ENCODE measurements around the gene CPM. TPM values are rescaled to one million over a fixed set of nuclear protein-coding genes. Genes with fewer than 3 reads are reported as not detected.
"Not testable (repeated sequence)": the region's sequence is repeated elsewhere in the genome, so short reads cannot be mapped to it uniquely, and the experiment has no call there.

CPM gene
- total and polyA plus RNA-seq, 10 donors: 3.5 to 189 (median 52.5) TPM

DNA sequence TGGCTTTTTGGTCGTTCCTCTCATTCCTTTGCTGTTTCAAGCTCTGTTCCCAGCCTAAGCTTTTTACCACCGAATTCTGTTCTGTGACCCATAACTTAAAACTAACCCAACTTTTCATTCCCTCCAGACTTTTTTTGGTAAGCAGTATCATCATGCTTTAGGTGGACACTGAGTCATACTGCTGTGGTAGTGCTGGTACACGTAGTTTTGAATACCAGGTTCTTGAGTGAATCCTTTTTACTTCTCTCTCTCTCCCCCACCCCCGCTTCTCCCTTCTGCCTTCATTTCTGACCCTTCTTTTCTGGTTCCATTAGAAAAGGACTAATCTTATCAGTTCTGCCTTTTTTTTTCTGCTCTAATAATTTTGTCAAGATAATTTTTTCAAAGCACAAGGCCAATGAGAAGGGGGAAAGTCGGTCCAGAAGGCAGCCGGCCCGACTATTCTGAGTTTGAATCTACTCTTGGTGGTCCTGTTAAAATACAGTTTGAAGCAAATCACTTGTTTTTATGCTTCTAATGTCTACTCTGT is 127.3 kb downstream of the CPM start:
- Histone ChIP-seq H3K4me3 (no peak overlapping the region), H3K9me3 (no peaks in the 10 kb centered on the region), H3K27me3 (replicated peaks in 1 of 7) (no peaks in the 10 kb centered on the region), H3K36me3 (peaks cover 0 to 15% (median 9%) of the 10 kb centered on the region in 6 donors), H3K27ac (peak overlapping the region in 1 of 8 donors; percentile 100), H3K4me1 (peaks cover 0 to 31% (median 27%) of the 10 kb centered on the region in 6 donors)
- no peak for DNase-seq
- 92 to 97% (median 95%) methylated on average over 7 of the region's 7 CpGs for WGBS, 5 donors
- TF ChIP-seq POLR2A (IDR thresholded peaks at IDR 0.05): no peak
- no peak for TF ChIP-seq POLR2AphosphoS5 (IDR thresholded peaks at IDR 0.05)
- TF ChIP-seq, protein P1, sequence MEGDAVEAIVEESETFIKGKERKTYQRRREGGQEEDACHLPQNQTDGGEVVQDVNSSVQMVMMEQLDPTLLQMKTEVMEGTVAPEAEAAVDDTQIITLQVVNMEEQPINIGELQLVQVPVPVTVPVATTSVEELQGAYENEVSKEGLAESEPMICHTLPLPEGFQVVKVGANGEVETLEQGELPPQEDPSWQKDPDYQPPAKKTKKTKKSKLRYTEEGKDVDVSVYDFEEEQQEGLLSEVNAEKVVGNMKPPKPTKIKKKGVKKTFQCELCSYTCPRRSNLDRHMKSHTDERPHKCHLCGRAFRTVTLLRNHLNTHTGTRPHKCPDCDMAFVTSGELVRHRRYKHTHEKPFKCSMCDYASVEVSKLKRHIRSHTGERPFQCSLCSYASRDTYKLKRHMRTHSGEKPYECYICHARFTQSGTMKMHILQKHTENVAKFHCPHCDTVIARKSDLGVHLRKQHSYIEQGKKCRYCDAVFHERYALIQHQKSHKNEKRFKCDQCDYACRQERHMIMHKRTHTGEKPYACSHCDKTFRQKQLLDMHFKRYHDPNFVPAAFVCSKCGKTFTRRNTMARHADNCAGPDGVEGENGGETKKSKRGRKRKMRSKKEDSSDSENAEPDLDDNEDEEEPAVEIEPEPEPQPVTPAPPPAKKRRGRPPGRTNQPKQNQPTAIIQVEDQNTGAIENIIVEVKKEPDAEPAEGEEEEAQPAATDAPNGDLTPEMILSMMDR (IDR thresholded peaks at IDR 0.05 in 8 of 11, conservative IDR thresholded peaks at IDR 0.05 in 3 of 11): no peak
- intact Hi-C loops (cut with DNase I; ENCODE audit: low total_unique reads): loop anchor here (10.0 kb wide), 1 partner anchor 61 kb away; the partner anchor contains the start of gene SLC35E3

- Histone ChIP-seq H3K9me3 (no peaks in the 10 kb centered on the region), H3K4me3 (no peak overlapping the region), H3K27ac (peak overlapping the region in 2 of 8 donors; percentile 2 to 17), H3K36me3 (peaks cover 0 to 8% (median 4%) of the 10 kb centered on the region in 6 donors), H3K4me1 (peaks cover 0 to 23% (median 21%) of the 10 kb centered on the region in 6 donors), H3K27me3 (replicated peaks in 1 of 7) (no peaks in the 10 kb centered on the region)
- intact Hi-C loops (cut with DNase I; ENCODE audit: low total_unique reads): loop anchor here (10.0 kb wide), 1 partner anchor 60 kb away; the partner anchor contains the start of gene SLC35E3
- WGBS, 5 donors: 88 to 94% (median 90%) methylated on average over 32 of the region's 32 CpGs
- TF ChIP-seq POLR2AphosphoS5 (IDR thresholded peaks at IDR 0.05): peak in 2 of 3 donors; percentile 21 to 29
- TF ChIP-seq, protein P1 (IDR thresholded peaks at IDR 0.05 in 8 of 11, conservative IDR thresholded peaks at IDR 0.05 in 3 of 11): no peak
- peak; percentile 80 for DNase-seq
Observed at GRCh38 chr12:68804657-68805591, 128.0 kb downstream of the CPM start.

GRCh38 chr12:68803948-68804656 is 128.9 kb downstream of the CPM start:
- TF ChIP-seq POLR2A (IDR thresholded peaks at IDR 0.05) (no peak), POLR2AphosphoS5 (IDR thresholded peaks at IDR 0.05) (no peak)
- TF ChIP-seq, protein P1 (IDR thresholded peaks at IDR 0.05 in 8 of 11, conservative IDR thresholded peaks at IDR 0.05 in 3 of 11): no peak
- DNase-seq: no peak
- H3K27ac ChIP-seq: peak overlapping the region in 2 of 8 donors; percentile 2 to 5
- no peaks in the 10 kb centered on the region for H3K9me3 ChIP-seq
- no peak overlapping the region for H3K4me3 ChIP-seq
- WGBS, 5 donors: 86 to 97% (median 92%) methylated on average over 5 of the region's 5 CpGs
- H3K4me1 ChIP-seq: peaks cover 0 to 15% (median 13%) of the 10 kb centered on the region in 6 donors
- H3K36me3 ChIP-seq: no peaks in the 10 kb centered on the region
- intact Hi-C loops (cut with DNase I; ENCODE audit: low total_unique reads): loop anchor here (10.0 kb wide), 1 partner anchor 59 kb away; the partner anchor contains the start of gene SLC35E3
- H3K27me3 ChIP-seq (replicated peaks in 1 of 7): no peaks in the 10 kb centered on the region

- H3K4me3 ChIP-seq; DNase-seq; H3K27me3 ChIP-seq (replicated peaks in 1 of 7); H3K36me3 ChIP-seq; H3K9me3 ChIP-seq: not testable (repeated sequence)
- Histone ChIP-seq H3K27ac (peak overlapping the region in 1 of 8 donors; percentile 23), H3K4me1 (peaks cover 0 to 11% (median 10%) of the 10 kb centered on the region in 6 donors)
- intact Hi-C loops (cut with DNase I; ENCODE audit: low total_unique reads): loop anchor here (10.0 kb wide), 1 partner anchor 58 kb away; the partner anchor contains the start of gene SLC35E3
- WGBS, 5 donors: 92 to 94% (median 93%) methylated on average over 19 of the region's 19 CpGs
Observed at GRCh38 chr12:68802911-68803651, 129.9 kb downstream of the CPM start.

DNA sequence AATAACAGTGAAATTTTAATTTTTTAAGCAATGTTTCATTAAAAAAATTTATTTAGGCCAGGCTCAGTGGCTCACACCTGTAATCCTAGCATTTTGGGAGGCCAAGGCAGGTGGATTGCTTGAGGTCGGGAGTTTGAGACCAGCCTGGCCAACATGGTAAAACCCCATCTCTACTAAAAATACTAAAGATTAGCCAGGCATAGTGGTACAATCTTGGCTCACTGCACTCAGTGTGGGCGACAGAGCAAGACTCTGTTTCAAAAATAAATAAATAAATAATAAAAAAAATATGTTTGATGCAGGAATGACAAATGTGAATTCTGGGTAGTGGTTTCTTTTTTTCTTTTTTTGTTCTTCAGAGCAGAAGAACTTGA is 130.6 kb downstream of the CPM start:
- H3K4me1 ChIP-seq; H3K27me3 ChIP-seq (replicated peaks in 1 of 7); H3K36me3 ChIP-seq; DNase-seq; H3K4me3 ChIP-seq; H3K9me3 ChIP-seq; H3K27ac ChIP-seq: not testable (repeated sequence)
- intact Hi-C loops (cut with DNase I; ENCODE audit: low total_unique reads): loop anchor here (10.0 kb wide), 1 partner anchor 58 kb away; the partner anchor contains the start of gene SLC35E3
- 54 to 79% (median 68%) methylated on average over 2 of the region's 2 CpGs for WGBS, 5 donors
